Measurements from ENCODE around the gene LMO3.
A peak's percentile ranks its signal among the peaks of the same experiment; 100 is the strongest.

Gene LMO3

DNA sequence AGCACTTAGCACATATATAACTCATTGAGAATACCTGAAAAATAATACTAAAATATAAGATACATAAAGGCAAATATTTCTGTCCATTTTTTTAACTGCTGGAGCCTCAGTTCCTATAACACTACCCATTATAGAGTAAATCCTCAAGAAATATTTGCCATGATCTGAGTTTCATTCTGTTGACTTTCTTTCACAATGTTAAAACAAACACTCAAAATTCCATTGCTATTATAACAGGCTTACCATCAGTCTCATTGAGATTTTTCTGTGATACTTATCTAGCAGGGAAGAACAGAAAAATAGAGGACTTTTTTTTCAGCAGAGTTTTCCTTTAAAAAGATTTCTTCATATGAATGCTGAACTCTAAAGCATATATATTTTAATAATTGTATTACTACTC is 24.5 kb downstream of the LMO3 start:
- no peak for DNase-seq (ENCODE audit: low read depth)
- TF ChIP-seq, protein P1, sequence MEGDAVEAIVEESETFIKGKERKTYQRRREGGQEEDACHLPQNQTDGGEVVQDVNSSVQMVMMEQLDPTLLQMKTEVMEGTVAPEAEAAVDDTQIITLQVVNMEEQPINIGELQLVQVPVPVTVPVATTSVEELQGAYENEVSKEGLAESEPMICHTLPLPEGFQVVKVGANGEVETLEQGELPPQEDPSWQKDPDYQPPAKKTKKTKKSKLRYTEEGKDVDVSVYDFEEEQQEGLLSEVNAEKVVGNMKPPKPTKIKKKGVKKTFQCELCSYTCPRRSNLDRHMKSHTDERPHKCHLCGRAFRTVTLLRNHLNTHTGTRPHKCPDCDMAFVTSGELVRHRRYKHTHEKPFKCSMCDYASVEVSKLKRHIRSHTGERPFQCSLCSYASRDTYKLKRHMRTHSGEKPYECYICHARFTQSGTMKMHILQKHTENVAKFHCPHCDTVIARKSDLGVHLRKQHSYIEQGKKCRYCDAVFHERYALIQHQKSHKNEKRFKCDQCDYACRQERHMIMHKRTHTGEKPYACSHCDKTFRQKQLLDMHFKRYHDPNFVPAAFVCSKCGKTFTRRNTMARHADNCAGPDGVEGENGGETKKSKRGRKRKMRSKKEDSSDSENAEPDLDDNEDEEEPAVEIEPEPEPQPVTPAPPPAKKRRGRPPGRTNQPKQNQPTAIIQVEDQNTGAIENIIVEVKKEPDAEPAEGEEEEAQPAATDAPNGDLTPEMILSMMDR (IDR thresholded peaks at IDR 0.05; ENCODE audit: insufficient read depth, low read depth, low read length, missing control alignments) = no peak
- no peak overlapping the region for H3K4me3 ChIP-seq (ENCODE audit: low read depth, low read length)

DNA sequence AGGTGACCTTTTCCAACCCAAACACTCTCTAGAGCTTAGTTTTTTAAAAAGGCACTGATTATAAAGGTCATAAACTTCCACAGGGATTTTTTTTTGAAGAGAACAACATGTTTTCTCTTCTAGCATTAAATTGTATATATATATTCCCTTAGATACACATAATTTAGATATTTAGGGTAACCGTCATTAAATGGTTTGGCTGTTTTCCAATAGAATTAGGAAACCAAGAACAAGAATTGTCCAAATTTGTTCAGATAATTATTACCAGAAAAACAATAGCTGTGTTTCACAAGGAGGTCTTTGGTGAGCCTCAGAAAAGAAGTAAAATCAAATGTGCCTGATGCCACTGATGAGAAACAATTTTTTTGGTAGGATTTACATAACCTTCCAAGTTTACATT is 26.9 kb downstream of the LMO3 start:
- TF ChIP-seq, protein P1 (IDR thresholded peaks at IDR 0.05; ENCODE audit: insufficient read depth, low read depth, low read length, missing control alignments) = no peak
- no peak overlapping the region for H3K4me3 ChIP-seq (ENCODE audit: low read depth, low read length)
- DNase-seq (ENCODE audit: low read depth) = no peak

DNA sequence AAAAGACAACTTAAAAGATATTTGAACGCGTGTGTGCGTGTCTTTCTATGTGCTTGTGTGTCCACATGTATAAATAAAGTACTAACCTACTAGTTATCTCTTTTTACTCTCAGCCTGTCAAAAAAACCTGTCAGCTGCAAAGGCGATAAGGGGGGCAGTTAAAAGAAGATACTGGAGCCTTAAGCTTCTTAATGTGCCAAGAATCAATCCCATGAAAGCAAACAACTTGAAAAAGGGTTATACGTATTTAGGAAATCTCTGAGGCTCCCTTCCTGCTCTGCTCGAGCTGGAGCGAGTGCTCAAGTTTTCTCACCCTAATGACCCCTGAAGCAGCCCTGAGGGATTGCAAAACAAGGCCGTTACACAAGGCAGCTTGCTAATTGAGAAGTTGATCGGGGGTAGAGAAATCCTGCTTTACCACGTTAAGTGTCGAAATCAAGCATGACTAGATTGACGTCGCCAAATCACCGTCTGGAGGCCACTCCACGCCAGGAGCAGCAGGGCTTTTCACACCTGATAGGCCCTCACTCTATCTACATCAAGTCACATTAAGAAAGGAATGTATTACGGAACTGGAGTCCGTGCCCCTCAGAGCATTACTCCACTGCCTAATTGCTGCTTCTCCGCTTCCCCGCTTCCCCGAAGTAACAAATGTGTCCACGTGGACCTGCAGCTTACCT is 32.4 kb downstream of the LMO3 start:
- no peak overlapping the region for H3K4me3 ChIP-seq (ENCODE audit: low read depth, low read length)
- DNase-seq (ENCODE audit: low read depth) = no peak
- TF ChIP-seq, protein P1 (IDR thresholded peaks at IDR 0.05; ENCODE audit: insufficient read depth, low read depth, low read length, missing control alignments) = no peak

DNA sequence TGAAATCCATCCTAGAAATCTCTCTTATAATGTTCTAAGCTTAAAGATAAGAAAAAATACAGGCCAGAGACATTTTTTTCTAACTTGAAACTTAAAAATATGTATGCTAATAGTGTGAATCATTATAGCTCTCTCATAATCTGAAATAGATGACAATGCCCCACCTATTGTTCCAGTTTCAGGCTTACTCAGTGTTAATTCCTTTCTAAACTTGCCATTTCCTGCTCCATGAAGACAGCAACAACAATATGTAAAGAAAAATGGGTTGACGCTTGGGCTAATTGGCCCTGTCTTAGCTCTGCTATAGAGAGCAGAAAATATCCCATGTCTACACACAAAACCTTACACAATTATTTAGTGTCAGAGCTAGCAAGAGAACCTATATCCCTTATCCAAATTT is 37.1 kb downstream of the LMO3 start:
- DNase-seq (ENCODE audit: low read depth) = peak; percentile 48
- TF ChIP-seq, protein P1 (IDR thresholded peaks at IDR 0.05; ENCODE audit: insufficient read depth, low read depth, low read length, missing control alignments) = no peak
- no peak overlapping the region for H3K4me3 ChIP-seq (ENCODE audit: low read depth, low read length)

DNA sequence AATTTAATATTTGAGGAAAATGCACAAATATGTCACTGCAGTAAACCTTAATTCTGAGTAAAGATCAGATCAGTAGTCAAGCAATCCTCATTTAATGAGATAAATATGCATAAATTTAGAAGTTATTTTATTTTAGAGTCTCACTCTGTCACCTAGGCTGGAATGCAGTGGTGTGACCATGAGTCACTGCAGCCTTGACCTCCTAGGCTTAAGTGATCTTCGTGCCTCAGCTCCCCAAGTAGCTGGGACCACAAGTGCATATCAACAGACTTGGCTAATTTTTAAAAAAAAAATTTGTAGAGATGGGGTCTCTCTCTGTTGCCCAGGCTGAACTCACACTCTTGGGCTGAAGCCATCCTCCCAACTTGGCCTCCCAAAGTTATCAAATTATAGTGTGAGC is 41.3 kb downstream of the LMO3 start:
- TF ChIP-seq, protein P1 (IDR thresholded peaks at IDR 0.05; ENCODE audit: insufficient read depth, low read depth, low read length, missing control alignments) = no peak
- no peak overlapping the region for H3K4me3 ChIP-seq (ENCODE audit: low read depth, low read length)
- DNase-seq (ENCODE audit: low read depth) = no peak

DNA sequence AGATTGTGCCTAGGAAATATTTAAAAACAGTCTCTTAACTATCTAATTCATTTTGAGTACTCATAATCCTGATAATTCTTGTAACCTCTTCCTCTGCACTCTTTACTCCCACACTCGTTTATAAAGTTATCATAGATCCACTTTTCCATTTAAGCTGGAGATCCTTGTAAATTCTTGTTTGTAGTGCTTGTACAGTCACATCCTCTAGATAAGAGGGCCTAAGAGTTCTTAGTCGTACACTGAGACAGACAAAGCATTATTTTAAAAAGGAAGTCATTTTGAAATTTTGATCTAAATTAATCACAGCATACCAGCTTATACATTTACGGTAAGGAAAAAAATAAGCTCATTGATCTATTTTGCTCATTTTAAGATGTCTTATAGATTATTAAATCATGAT is 42.5 kb downstream of the LMO3 start:
- TF ChIP-seq, protein P1 (IDR thresholded peaks at IDR 0.05; ENCODE audit: insufficient read depth, low read depth, low read length, missing control alignments) = no peak
- no peak overlapping the region for H3K4me3 ChIP-seq (ENCODE audit: low read depth, low read length)
- no peak for DNase-seq (ENCODE audit: low read depth)

DNA sequence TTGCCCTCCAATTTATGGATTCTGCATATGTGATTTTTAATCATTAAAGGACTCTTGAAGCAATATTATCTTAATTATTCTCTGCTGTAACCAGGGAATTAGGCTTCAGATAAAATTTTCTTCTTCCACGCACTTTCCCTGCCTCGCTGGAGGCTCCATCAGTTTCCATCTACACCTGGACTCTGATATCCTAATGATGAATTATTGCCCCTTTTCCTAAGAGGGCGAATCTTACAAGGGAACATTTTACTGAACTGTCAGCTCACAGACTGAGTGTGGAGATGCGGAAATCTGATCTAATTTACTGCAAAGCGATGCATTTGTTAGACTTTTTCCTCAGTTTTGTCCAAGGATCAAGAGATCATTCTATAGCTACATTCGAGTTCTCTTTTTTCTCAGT is 43.0 kb downstream of the LMO3 start:
- no peak for DNase-seq (ENCODE audit: low read depth)
- TF ChIP-seq, protein P1 (IDR thresholded peaks at IDR 0.05; ENCODE audit: insufficient read depth, low read depth, low read length, missing control alignments) = no peak
- H3K4me3 ChIP-seq (ENCODE audit: low read depth, low read length) = no peak overlapping the region
